ENCODE data around the gene SNX10. TPM values are rescaled to one million over a fixed set of nuclear protein-coding genes. Genes with fewer than 3 reads are reported as not detected.
"Not testable (repeated sequence)": the region's sequence is repeated elsewhere in the genome, so short reads cannot be mapped to it uniquely, and the experiment has no call there.

Gene SNX10
- total RNA-seq: 1.2 TPM
- long read RNA-seq, partial matches to known transcripts: 0 of 3 reads
- long read RNA-seq, other reads (novel, unspliced or antisense): 0 of 3 reads

- intact Hi-C loops (cut with DNase I): no loop called here
- ATAC-seq (ENCODE audit: poor library complexity): peak; percentile 91
- DNase-seq: peak; percentile 74
Observed at GRCh38 chr7:26291699-26292538, at the start of gene SNX10. Gene SNX10, plus strand, starts transcription at chr7:26291862. Its CDS starts 54,581 bp downstream, at chr7:26346443.

GRCh38 chr7:26245150-26245549 lies 46.5 kb upstream of the SNX10 start:
- intact Hi-C loops (cut with DNase I): no loop called here
- DNase-seq (no peak), ATAC-seq (ENCODE audit: poor library complexity) (no peak)

- intact Hi-C loops (cut with DNase I): no loop called here
- ATAC-seq (ENCODE audit: poor library complexity) (no peak), DNase-seq (no peak)
Observed at GRCh38 chr7:26250239-26250638, 41.4 kb upstream of the SNX10 start.

GRCh38 chr7:26261866-26262265 lies 29.8 kb upstream of the SNX10 start:
- ATAC-seq (ENCODE audit: poor library complexity); DNase-seq; intact Hi-C loops (cut with DNase I): not testable (repeated sequence)

GRCh38 chr7:26265065-26265464 lies 26.6 kb upstream of the SNX10 start:
- ATAC-seq (ENCODE audit: poor library complexity): no peak
- intact Hi-C loops (cut with DNase I): no loop called here
- no peak for DNase-seq

- DNase-seq (no peak), ATAC-seq (ENCODE audit: poor library complexity) (no peak)
- intact Hi-C loops (cut with DNase I): no loop called here
Observed at GRCh38 chr7:26265499-26266075, 26.1 kb upstream of the SNX10 start.

GRCh38 chr7:26267601-26268166 lies 24.0 kb upstream of the SNX10 start:
- DNase-seq (no peak), ATAC-seq (ENCODE audit: poor library complexity) (no peak)
- intact Hi-C loops (cut with DNase I): no loop called here

- DNase-seq (no peak), ATAC-seq (ENCODE audit: poor library complexity) (no peak)
- intact Hi-C loops (cut with DNase I): no loop called here
Observed at GRCh38 chr7:26275213-26275612, 16.4 kb upstream of the SNX10 start.

- DNase-seq (no peak), ATAC-seq (ENCODE audit: poor library complexity) (no peak)
- intact Hi-C loops (cut with DNase I): no loop called here
Observed at GRCh38 chr7:26278770-26279169, 12.9 kb upstream of the SNX10 start.

GRCh38 chr7:26279405-26279804 lies 12.3 kb upstream of the SNX10 start:
- ATAC-seq (ENCODE audit: poor library complexity): no peak
- DNase-seq: no peak
- intact Hi-C loops (cut with DNase I): no loop called here

- intact Hi-C loops (cut with DNase I): no loop called here
Observed at GRCh38 chr7:26280097-26280496, 11.6 kb upstream of the SNX10 start.

GRCh38 chr7:26280723-26281122 lies 10.9 kb upstream of the SNX10 start:
- DNase-seq (no peak), ATAC-seq (ENCODE audit: poor library complexity) (no peak)
- intact Hi-C loops (cut with DNase I): no loop called here

More at GRCh38 chr7:26280097-26280496, 11.6 kb upstream of the SNX10 start:
- DNase-seq (no peak), ATAC-seq (ENCODE audit: poor library complexity) (no peak)

GRCh38 chr7:26284477-26284876 lies 7.2 kb upstream of the SNX10 start:
- intact Hi-C loops (cut with DNase I): no loop called here
- DNase-seq: no peak
- no peak for ATAC-seq (ENCODE audit: poor library complexity)

GRCh38 chr7:26284995-26285632 lies 6.5 kb upstream of the SNX10 start:
- no peak for ATAC-seq (ENCODE audit: poor library complexity)
- intact Hi-C loops (cut with DNase I): no loop called here
- DNase-seq: no peak

- ATAC-seq (ENCODE audit: poor library complexity) (no peak), DNase-seq (no peak)
- intact Hi-C loops (cut with DNase I): no loop called here
Observed at GRCh38 chr7:26286157-26286556, 5.5 kb upstream of the SNX10 start.

GRCh38 chr7:26288126-26288525 lies 3.5 kb upstream of the SNX10 start:
- intact Hi-C loops (cut with DNase I); ATAC-seq (ENCODE audit: poor library complexity): not testable (repeated sequence)
- DNase-seq: peak; percentile 55

GRCh38 chr7:26291251-26291650 lies 411 bp upstream of the SNX10 start:
- ATAC-seq (ENCODE audit: poor library complexity) (no peak), DNase-seq (no peak)
- intact Hi-C loops (cut with DNase I): no loop called here

- intact Hi-C loops (cut with DNase I): no loop called here
- ATAC-seq (ENCODE audit: poor library complexity) (peak; percentile 15), DNase-seq (no peak)
Observed at GRCh38 chr7:26292768-26293560, 1.3 kb downstream of the SNX10 start.

Data from Right ventricle myocardium superior (tissue), 1 donor.